ENCODE data around the gene TSPAN13. TPM values are rescaled to one million over a fixed set of nuclear protein-coding genes. Genes with fewer than 3 reads are reported as not detected.

The TSPAN13 gene
- total RNA-seq, 1 donor from 2014 or later, result 56.0 TPM

DNA sequence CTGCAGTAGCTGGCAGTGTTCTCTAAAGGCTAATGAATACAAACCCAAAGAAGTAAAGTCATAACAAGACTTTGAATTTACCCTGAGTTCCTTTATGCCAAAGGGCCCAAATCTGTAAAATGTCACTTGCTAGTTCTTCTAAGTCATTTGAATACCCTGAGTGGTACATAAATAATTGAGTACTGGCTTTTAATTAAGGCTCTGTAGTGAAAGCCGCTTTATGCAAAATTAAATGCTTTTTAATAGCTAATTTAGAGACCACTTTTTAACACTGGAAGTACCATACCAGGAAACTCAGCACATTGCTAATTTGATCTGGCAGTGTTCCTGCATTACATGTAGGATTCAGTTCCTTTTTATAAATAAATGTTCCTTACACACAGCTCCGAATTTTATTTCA, 24.0 kb upstream of the TSPAN13 start:
- Histone ChIP-seq H3K36me3 (ENCODE audit: insufficient read depth, low read length) (no peaks in the 10 kb centered on the region), H3K4me3 (ENCODE audit: insufficient read depth, low read depth, low read length) (no peak overlapping the region), H3K27me3 (ENCODE audit: insufficient read depth, low read length) (no peaks in the 10 kb centered on the region), H3K9ac (ENCODE audit: low read length) (no peak overlapping the region), H3K4me2 (ENCODE audit: low read length) (no peak overlapping the region), H2AFZ (ENCODE audit: low read depth, low read length) (no peak overlapping the region), H3K79me2 (ENCODE audit: insufficient read depth, low read length) (no peaks in the 10 kb centered on the region), H4K20me1 (ENCODE audit: insufficient read depth, low read length) (no peaks in the 10 kb centered on the region), H3K4me1 (ENCODE audit: insufficient read depth, low read length) (no peaks in the 10 kb centered on the region), H3K9me3 (ENCODE audit: insufficient read depth, low read depth, low read length) (no peaks in the 10 kb centered on the region), H3K27ac (ENCODE audit: low read depth, low read length) (no peak overlapping the region)
- Mint-ChIP-seq H3K9me3 (ENCODE audit: unreplicated experiment) (no peaks in the 10 kb centered on the region), H3K4me1 (ENCODE audit: low read depth, unreplicated experiment) (peaks cover 5% of the 10 kb centered on the region), H3K27me3 (ENCODE audit: low read depth, unreplicated experiment) (no peaks in the 10 kb centered on the region), H3K4me3 (ENCODE audit: unreplicated experiment) (no peak overlapping the region), H3K36me3 (ENCODE audit: low read depth, unreplicated experiment) (no peaks in the 10 kb centered on the region), H3K27ac (ENCODE audit: unreplicated experiment) (no peak overlapping the region)
- TF ChIP-seq, protein P1, sequence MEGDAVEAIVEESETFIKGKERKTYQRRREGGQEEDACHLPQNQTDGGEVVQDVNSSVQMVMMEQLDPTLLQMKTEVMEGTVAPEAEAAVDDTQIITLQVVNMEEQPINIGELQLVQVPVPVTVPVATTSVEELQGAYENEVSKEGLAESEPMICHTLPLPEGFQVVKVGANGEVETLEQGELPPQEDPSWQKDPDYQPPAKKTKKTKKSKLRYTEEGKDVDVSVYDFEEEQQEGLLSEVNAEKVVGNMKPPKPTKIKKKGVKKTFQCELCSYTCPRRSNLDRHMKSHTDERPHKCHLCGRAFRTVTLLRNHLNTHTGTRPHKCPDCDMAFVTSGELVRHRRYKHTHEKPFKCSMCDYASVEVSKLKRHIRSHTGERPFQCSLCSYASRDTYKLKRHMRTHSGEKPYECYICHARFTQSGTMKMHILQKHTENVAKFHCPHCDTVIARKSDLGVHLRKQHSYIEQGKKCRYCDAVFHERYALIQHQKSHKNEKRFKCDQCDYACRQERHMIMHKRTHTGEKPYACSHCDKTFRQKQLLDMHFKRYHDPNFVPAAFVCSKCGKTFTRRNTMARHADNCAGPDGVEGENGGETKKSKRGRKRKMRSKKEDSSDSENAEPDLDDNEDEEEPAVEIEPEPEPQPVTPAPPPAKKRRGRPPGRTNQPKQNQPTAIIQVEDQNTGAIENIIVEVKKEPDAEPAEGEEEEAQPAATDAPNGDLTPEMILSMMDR (IDR thresholded peaks at IDR 0.05; ENCODE audit: insufficient read depth, low read depth, low read length), result no peak
- TF ChIP-seq EZH2 (IDR thresholded peaks at IDR 0.05; ENCODE audit: insufficient read depth, low read length), result no peak
- DNase-seq (ENCODE audit: low read depth), result no peak
- FAIRE-seq, result no peak

DNA sequence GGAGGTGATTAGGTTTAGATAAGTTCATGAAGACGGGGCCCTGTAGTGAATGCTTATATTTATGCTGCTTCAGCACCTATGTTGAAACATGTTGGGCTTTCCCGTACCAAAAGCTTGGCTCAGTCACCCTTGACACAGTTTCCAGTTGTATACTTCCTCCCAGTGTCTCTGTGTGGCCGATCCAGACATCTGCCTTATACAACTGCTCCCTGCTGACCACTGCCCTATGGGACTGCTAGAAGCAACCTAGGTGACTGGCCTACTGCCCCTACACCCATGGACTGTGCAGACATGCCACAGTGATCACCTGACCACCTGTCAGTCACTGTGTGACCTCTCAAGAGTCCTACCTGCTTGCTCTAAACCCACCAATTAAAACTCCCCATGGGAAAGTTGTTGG, 22.6 kb upstream of the TSPAN13 start:
- FAIRE-seq, result no peak
- no peak for TF ChIP-seq EZH2 (IDR thresholded peaks at IDR 0.05; ENCODE audit: insufficient read depth, low read length)
- TF ChIP-seq, protein P1 (IDR thresholded peaks at IDR 0.05; ENCODE audit: insufficient read depth, low read depth, low read length), result no peak
- no peak overlapping the region for H3K4me3 Mint-ChIP-seq (ENCODE audit: unreplicated experiment)

DNA sequence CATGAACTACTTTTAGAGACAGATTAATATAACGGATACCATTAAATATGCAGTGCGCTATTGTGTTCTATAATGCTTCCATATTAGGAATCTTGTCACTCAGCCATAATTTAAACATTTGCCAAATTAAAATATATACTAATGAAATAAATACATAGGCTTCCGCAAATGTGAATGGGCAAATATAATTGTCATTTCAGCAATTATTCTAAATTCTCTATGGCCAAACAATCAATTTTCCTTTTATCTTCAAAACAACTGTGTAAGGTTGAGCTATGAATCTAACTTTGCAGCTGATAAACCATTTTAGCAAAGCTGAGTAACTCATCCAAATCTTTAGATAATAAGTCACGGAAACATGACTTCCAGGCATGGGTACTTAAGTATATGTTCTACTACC, 20.7 kb upstream of the TSPAN13 start:
- H3K4me1 ChIP-seq (ENCODE audit: insufficient read depth, low read length), result no peaks in the 10 kb centered on the region

More for the DNA sequence above, 22.6 kb upstream of the TSPAN13 start:
- no peaks in the 10 kb centered on the region for H3K79me2 ChIP-seq (ENCODE audit: insufficient read depth, low read length)
- no peak for DNase-seq (ENCODE audit: low read depth)
- H3K27me3 ChIP-seq (ENCODE audit: insufficient read depth, low read length), result no peaks in the 10 kb centered on the region
- Mint-ChIP-seq H3K27ac (ENCODE audit: unreplicated experiment) (no peak overlapping the region), H3K9me3 (ENCODE audit: unreplicated experiment) (no peaks in the 10 kb centered on the region), H3K36me3 (ENCODE audit: low read depth, unreplicated experiment) (no peaks in the 10 kb centered on the region), H3K4me1 (ENCODE audit: low read depth, unreplicated experiment) (peaks cover 5% of the 10 kb centered on the region), H3K27me3 (ENCODE audit: low read depth, unreplicated experiment) (no peaks in the 10 kb centered on the region)
- no peak overlapping the region for H3K4me3 ChIP-seq (ENCODE audit: insufficient read depth, low read depth, low read length)
- no peaks in the 10 kb centered on the region for H4K20me1 ChIP-seq (ENCODE audit: insufficient read depth, low read length)
- no peaks in the 10 kb centered on the region for H3K36me3 ChIP-seq (ENCODE audit: insufficient read depth, low read length)
- H3K9me3 ChIP-seq (ENCODE audit: insufficient read depth, low read depth, low read length), result no peaks in the 10 kb centered on the region
- no peaks in the 10 kb centered on the region for H3K4me1 ChIP-seq (ENCODE audit: insufficient read depth, low read length)
- H2AFZ ChIP-seq (ENCODE audit: low read depth, low read length), result no peak overlapping the region
- H3K4me2 ChIP-seq (ENCODE audit: low read length), result no peak overlapping the region
- no peak overlapping the region for H3K9ac ChIP-seq (ENCODE audit: low read length)
- no peak overlapping the region for H3K27ac ChIP-seq (ENCODE audit: low read depth, low read length)

More for the DNA sequence above, 20.7 kb upstream of the TSPAN13 start:
- H3K4me1 Mint-ChIP-seq (ENCODE audit: low read depth, unreplicated experiment), result peaks cover 5% of the 10 kb centered on the region
- no peaks in the 10 kb centered on the region for H3K27me3 Mint-ChIP-seq (ENCODE audit: low read depth, unreplicated experiment)
- Histone ChIP-seq H3K36me3 (ENCODE audit: insufficient read depth, low read length) (no peaks in the 10 kb centered on the region), H3K4me3 (ENCODE audit: insufficient read depth, low read depth, low read length) (no peak overlapping the region), H2AFZ (ENCODE audit: low read depth, low read length) (no peak overlapping the region), H3K4me2 (ENCODE audit: low read length) (no peak overlapping the region), H3K79me2 (ENCODE audit: insufficient read depth, low read length) (no peaks in the 10 kb centered on the region), H3K9ac (ENCODE audit: low read length) (no peak overlapping the region), H3K27me3 (ENCODE audit: insufficient read depth, low read length) (no peaks in the 10 kb centered on the region), H4K20me1 (ENCODE audit: insufficient read depth, low read length) (no peaks in the 10 kb centered on the region), H3K27ac (ENCODE audit: low read depth, low read length) (no peak overlapping the region), H3K9me3 (ENCODE audit: insufficient read depth, low read depth, low read length) (no peaks in the 10 kb centered on the region)
- TF ChIP-seq, protein P1 (IDR thresholded peaks at IDR 0.05; ENCODE audit: insufficient read depth, low read depth, low read length), result no peak
- no peak for TF ChIP-seq EZH2 (IDR thresholded peaks at IDR 0.05; ENCODE audit: insufficient read depth, low read length)
- H3K4me3 Mint-ChIP-seq (ENCODE audit: unreplicated experiment), result no peak overlapping the region
- DNase-seq (ENCODE audit: low read depth) (no peak), FAIRE-seq (no peak)
- no peaks in the 10 kb centered on the region for H3K36me3 Mint-ChIP-seq (ENCODE audit: low read depth, unreplicated experiment)
- H3K27ac Mint-ChIP-seq (ENCODE audit: unreplicated experiment), result no peak overlapping the region
- H3K9me3 Mint-ChIP-seq (ENCODE audit: unreplicated experiment), result no peaks in the 10 kb centered on the region
